HG02623 (cell line): ENCODE measurements around the gene KCNMA1.
"Not testable (repeated sequence)": the region's sequence is repeated elsewhere in the genome, so short reads cannot be mapped to it uniquely, and the experiment has no call there.

Source experiments
- ATAC-seq: cut with Tn5 transposase; IDR thresholded peaks from one replicate; pipeline ENCODE4 v1.9.1; 2021; ENCODE audit warnings: moderate library complexity; ENCODE audit not compliant: unreplicated experiment

Gene KCNMA1

GRCh38 chr10:77537720-77538373 is 99.8 kb downstream of the KCNMA1 start:
- no peak for ATAC-seq

GRCh38 chr10:77537071-77537470 is 100.5 kb downstream of the KCNMA1 start:
- no peak for ATAC-seq

GRCh38 chr10:77533887-77534278 is 103.7 kb downstream of the KCNMA1 start:
- ATAC-seq = no peak

GRCh38 chr10:77533146-77533886 is 104.3 kb downstream of the KCNMA1 start:
- ATAC-seq = no peak

GRCh38 chr10:77532068-77532467 is 105.5 kb downstream of the KCNMA1 start:
- no peak for ATAC-seq

GRCh38 chr10:77531441-77532001 is 106.1 kb downstream of the KCNMA1 start:
- ATAC-seq = no peak

- ATAC-seq = no peak
Measured at GRCh38 chr10:77530011-77530410, 107.6 kb downstream of the KCNMA1 start.

- ATAC-seq = no peak
Measured at GRCh38 chr10:77529050-77529576, 108.5 kb downstream of the KCNMA1 start.

- ATAC-seq = no peak
Measured at GRCh38 chr10:77527839-77528238, 109.8 kb downstream of the KCNMA1 start.

- ATAC-seq = no peak
Measured at GRCh38 chr10:77526868-77527617, 110.6 kb downstream of the KCNMA1 start.

GRCh38 chr10:77524281-77524711 is 113.3 kb downstream of the KCNMA1 start:
- no peak for ATAC-seq

- no peak for ATAC-seq
Measured at GRCh38 chr10:77522268-77522809, 115.3 kb downstream of the KCNMA1 start.

GRCh38 chr10:77520995-77521394 is 116.6 kb downstream of the KCNMA1 start:
- no peak for ATAC-seq

- ATAC-seq = no peak
Measured at GRCh38 chr10:77520290-77520689, 117.3 kb downstream of the KCNMA1 start.

GRCh38 chr10:77519791-77520190 is 117.8 kb downstream of the KCNMA1 start:
- not testable (repeated sequence) for ATAC-seq

GRCh38 chr10:77518910-77519274 is 118.7 kb downstream of the KCNMA1 start:
- ATAC-seq = no peak

GRCh38 chr10:77518241-77518909 is 119.2 kb downstream of the KCNMA1 start:
- no peak for ATAC-seq

- no peak for ATAC-seq
Measured at GRCh38 chr10:77516575-77516974, 121.0 kb downstream of the KCNMA1 start.

- no peak for ATAC-seq
Measured at GRCh38 chr10:77514870-77515269, 122.7 kb downstream of the KCNMA1 start.

- ATAC-seq = no peak
Measured at GRCh38 chr10:77513781-77514331, 123.8 kb downstream of the KCNMA1 start.
